Endodermal cell (in vitro differentiated cells): ENCODE data around the gene EVA1C. TPM values are rescaled to one million over a fixed set of nuclear protein-coding genes. Genes with fewer than 3 reads are reported as not detected.

Experiments used
- DNase-seq: peaks from one replicate; pipeline ENCODE4 v3.0.0-alpha.2; 2017
- H3K27ac ChIP-seq: 2 replicates; pipeline ENCODE4 v1.5.1; 2013; ENCODE audit warnings: mild to moderate bottlenecking, low read depth, low read length, moderate library complexity
- H3K27me3 ChIP-seq: 2 replicates; pipeline ENCODE4 v1.6.1; 2013; ENCODE audit warnings: mild to moderate bottlenecking, low read length, moderate library complexity; ENCODE audit not compliant: insufficient read depth, control insufficient read depth, poor library complexity, severe bottlenecking
- H3K36me3 ChIP-seq: 2 replicates; pipeline ENCODE4 v1.7.0; 2013; ENCODE audit warnings: mild to moderate bottlenecking, low read length, moderate library complexity; ENCODE audit not compliant: control insufficient read depth, insufficient read depth
- H3K4me1 ChIP-seq: one replicate; pipeline ENCODE4 v1.7.0; 2013; ENCODE audit warnings: low read length; ENCODE audit not compliant: control insufficient read depth, insufficient read depth
- H3K4me3 ChIP-seq: 2 replicates; pipeline ENCODE4 v1.5.1; 2013; ENCODE audit warnings: mild to moderate bottlenecking, low read length, moderate library complexity
- H3K9ac ChIP-seq: 2 replicates; pipeline ENCODE4 v1.6.1; 2013; ENCODE audit warnings: mild to moderate bottlenecking, low read length, moderate library complexity; ENCODE audit not compliant: poor library complexity, severe bottlenecking; ENCODE audit errors: extremely low read depth
- H3K9me3 ChIP-seq: 2 replicates; pipeline ENCODE4 v1.6.1; 2013; ENCODE audit warnings: mild to moderate bottlenecking, low read length, moderate library complexity; ENCODE audit not compliant: control insufficient read depth
- H3K27ac Mint-ChIP-seq: 2 replicates; pipeline ENCODE4 v1.8.0; 2020; ENCODE audit warnings: mixed read lengths
- H3K27me3 Mint-ChIP-seq: 2 replicates; pipeline ENCODE4 v1.8.0; 2021; ENCODE audit warnings: mild to moderate bottlenecking, mixed read lengths; ENCODE audit not compliant: insufficient read depth
- H3K36me3 Mint-ChIP-seq: 2 replicates; pipeline ENCODE4 v1.8.0; 2020; ENCODE audit warnings: low read depth, mixed read lengths
- H3K4me1 Mint-ChIP-seq: 2 replicates; pipeline ENCODE4 v1.8.0; 2020; ENCODE audit warnings: mixed read lengths
- H3K4me3 Mint-ChIP-seq: 2 replicates; pipeline ENCODE4 v1.8.0; 2020; ENCODE audit warnings: mild to moderate bottlenecking, moderate library complexity, mixed read lengths
- H3K9me3 Mint-ChIP-seq: 2 replicates; pipeline ENCODE4 v1.8.0; 2020; ENCODE audit warnings: mild to moderate bottlenecking, mixed read lengths
- WGBS, 2 experiments: methylation state at CpG; one replicate each; pipeline versions ENCODE4 v1.1.5 to v1.1.7; 2013; ENCODE audit warnings: missing lambda C conversion rate in 2 of 2, mixed read lengths in 1 of 2; ENCODE audit not compliant: insufficient coverage in 1 of 2, insufficient read length in 1 of 2; 5-methylcytosine and 5-hydroxymethylcytosine counted together
- total RNA-seq, 2 donors: library from RNA; stranded (reverse); fragmentation: NEBNext Ultra II Directional in 1 of 2; extraction: Animal tissue kit (Norgen Biotek cat#: 25700) in 1 of 2; gene quantifications; 2 replicates in 1 of 2; 3 replicates in 1 of 2; pipeline ENCODE4 v1.2.1, GENCODE V29; 2021
- TF ChIP-seq, protein P1 (sequence below): fragments of 200-600 bp; sonication (generic); conservative IDR thresholded peaks from 2 replicates; pipeline ENCODE4 v1.5.0; 2021; ENCODE audit warnings: antibody characterized with exemption, mild to moderate bottlenecking

Gene EVA1C
- total RNA-seq, 2 donors from 2014 or later = 0.68 TPM; not detected in 1

DNA sequence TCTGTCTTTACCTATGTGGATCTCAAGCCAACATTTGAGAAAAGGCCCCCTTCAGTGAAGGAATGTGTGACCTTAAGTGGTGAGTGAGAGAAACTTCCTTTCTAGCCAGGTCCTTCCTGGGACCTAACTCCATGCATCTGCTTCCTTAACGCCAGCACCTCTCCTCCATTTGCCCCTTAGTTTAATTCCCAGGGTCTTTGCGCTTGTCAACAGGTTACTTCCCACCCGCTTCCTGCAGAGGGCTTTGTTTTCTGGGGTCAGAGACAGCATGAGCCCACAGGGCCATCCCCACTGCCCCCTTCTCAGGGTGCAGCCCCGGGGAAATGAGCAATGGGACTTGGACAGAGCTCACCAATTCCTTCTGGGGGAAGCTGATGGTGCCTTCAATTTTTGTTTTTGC lies 54.8 kb downstream of the EVA1C start:
- peak; percentile 73 for DNase-seq
- Histone ChIP-seq H3K27me3 (no peaks in the 10 kb centered on the region), H3K9ac (no peak overlapping the region), H3K4me1 (no peaks in the 10 kb centered on the region), H3K4me3 (no peak overlapping the region), H3K9me3 (no peaks in the 10 kb centered on the region), H3K27ac (no peak overlapping the region), H3K36me3 (no peaks in the 10 kb centered on the region)
- Mint-ChIP-seq H3K27me3 (peaks cover 4% of the 10 kb centered on the region), H3K9me3 (peaks cover 16% of the 10 kb centered on the region), H3K36me3 (no peaks in the 10 kb centered on the region), H3K27ac (peak overlapping the region; percentile 58), H3K4me3 (no peak overlapping the region), H3K4me1 (peaks cover 4% of the 10 kb centered on the region)
- TF ChIP-seq, protein P1, sequence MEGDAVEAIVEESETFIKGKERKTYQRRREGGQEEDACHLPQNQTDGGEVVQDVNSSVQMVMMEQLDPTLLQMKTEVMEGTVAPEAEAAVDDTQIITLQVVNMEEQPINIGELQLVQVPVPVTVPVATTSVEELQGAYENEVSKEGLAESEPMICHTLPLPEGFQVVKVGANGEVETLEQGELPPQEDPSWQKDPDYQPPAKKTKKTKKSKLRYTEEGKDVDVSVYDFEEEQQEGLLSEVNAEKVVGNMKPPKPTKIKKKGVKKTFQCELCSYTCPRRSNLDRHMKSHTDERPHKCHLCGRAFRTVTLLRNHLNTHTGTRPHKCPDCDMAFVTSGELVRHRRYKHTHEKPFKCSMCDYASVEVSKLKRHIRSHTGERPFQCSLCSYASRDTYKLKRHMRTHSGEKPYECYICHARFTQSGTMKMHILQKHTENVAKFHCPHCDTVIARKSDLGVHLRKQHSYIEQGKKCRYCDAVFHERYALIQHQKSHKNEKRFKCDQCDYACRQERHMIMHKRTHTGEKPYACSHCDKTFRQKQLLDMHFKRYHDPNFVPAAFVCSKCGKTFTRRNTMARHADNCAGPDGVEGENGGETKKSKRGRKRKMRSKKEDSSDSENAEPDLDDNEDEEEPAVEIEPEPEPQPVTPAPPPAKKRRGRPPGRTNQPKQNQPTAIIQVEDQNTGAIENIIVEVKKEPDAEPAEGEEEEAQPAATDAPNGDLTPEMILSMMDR = peak; percentile 48
- WGBS, 2 experiments = 61 to 76% methylated on average over 3 to 4 of the region's 4 CpGs

DNA sequence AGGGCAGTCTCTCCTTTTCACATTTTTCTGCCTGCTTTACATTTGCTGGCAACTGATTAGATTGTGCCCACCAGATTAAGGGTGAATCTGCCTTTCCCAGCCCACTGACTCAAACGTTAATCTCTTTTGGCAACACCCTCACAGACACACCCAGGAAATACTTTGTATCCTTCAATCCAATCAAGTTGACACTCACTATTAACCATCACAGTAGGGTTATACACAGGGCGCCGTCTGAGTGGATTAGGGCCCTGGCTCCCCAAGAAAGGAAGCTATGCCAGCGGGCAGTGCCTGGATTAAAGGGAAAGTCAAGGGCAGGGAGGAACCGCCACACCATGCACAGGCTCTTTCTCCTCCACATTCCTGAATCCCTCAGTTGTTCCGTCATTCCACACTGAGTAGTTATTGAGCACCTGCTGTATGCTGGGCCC lies 56.2 kb downstream of the EVA1C start:
- no peaks in the 10 kb centered on the region for H3K36me3 ChIP-seq
- 86 to 87% methylated on average over 3 to 6 of the region's 6 CpGs for WGBS, 2 experiments

DNA sequence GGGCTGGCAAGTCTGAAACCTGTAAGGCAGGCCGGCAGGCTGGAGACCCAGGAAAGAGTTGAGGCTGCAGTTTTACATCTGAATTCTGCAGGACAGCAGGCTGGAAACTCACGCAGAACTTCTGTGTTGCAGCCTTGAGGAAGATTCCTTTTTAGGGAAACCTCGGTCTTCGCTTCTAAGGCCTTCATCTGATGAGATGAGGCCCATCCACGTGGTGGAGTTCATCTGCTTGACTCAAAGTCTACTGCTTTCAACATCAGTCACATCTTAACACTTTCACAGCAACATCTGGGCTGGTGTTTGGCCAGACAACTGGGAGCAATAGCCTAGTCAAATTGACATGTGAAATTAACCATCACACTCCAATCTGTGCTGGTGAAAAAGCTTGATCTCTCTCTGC lies 57.1 kb downstream of the EVA1C start:
- no peak overlapping the region for H3K4me3 Mint-ChIP-seq
- H3K27me3 ChIP-seq = no peaks in the 10 kb centered on the region
- H3K27me3 Mint-ChIP-seq = peaks cover 4% of the 10 kb centered on the region
- no peaks in the 10 kb centered on the region for H3K36me3 ChIP-seq
- no peaks in the 10 kb centered on the region for H3K9me3 ChIP-seq
- H3K4me1 Mint-ChIP-seq = peaks cover 4% of the 10 kb centered on the region
- H3K4me3 ChIP-seq = no peak overlapping the region
- no peak for DNase-seq
- no peak overlapping the region for H3K9ac ChIP-seq
- no peak overlapping the region for H3K27ac ChIP-seq
- no peaks in the 10 kb centered on the region for H3K4me1 ChIP-seq
- H3K27ac Mint-ChIP-seq = no peak overlapping the region
- 94 to 100% methylated on average over 3 to 5 of the region's 5 CpGs for WGBS, 2 experiments
- no peaks in the 10 kb centered on the region for H3K36me3 Mint-ChIP-seq
- H3K9me3 Mint-ChIP-seq = peaks cover 2% of the 10 kb centered on the region
- TF ChIP-seq, protein P1 = no peak

More for the DNA sequence above, 56.2 kb downstream of the EVA1C start:
- peaks cover 4% of the 10 kb centered on the region for H3K4me1 Mint-ChIP-seq
- H3K36me3 Mint-ChIP-seq = no peaks in the 10 kb centered on the region
- H3K27me3 Mint-ChIP-seq = peaks cover 4% of the 10 kb centered on the region
- TF ChIP-seq, protein P1 = no peak
- Histone ChIP-seq H3K4me1 (no peaks in the 10 kb centered on the region), H3K9ac (no peak overlapping the region), H3K27me3 (no peaks in the 10 kb centered on the region), H3K9me3 (no peaks in the 10 kb centered on the region), H3K4me3 (no peak overlapping the region), H3K27ac (no peak overlapping the region)
- H3K9me3 Mint-ChIP-seq = peaks cover 9% of the 10 kb centered on the region
- no peak overlapping the region for H3K4me3 Mint-ChIP-seq
- H3K27ac Mint-ChIP-seq = no peak overlapping the region
- DNase-seq = no peak
